ENCODE results near the gene ZC2HC1C. TPM values are rescaled to one million over a fixed set of nuclear protein-coding genes. Genes with fewer than 3 reads are reported as not detected.

Gene ZC2HC1C
- total RNA-seq, 1 donor from 2014 or later = 1.4 TPM

GRCh38 chr14:75040959-75041358 is 28.5 kb upstream of the ZC2HC1C start:
- H3K4me1 ChIP-seq (ENCODE audit: insufficient read depth, low read length) = peaks cover 12% of the 10 kb centered on the region
- no peak for DNase-seq (ENCODE audit: low read depth)
- H3K9me3 Mint-ChIP-seq (ENCODE audit: unreplicated experiment) = no peaks in the 10 kb centered on the region
- no peaks in the 10 kb centered on the region for H3K27me3 ChIP-seq (ENCODE audit: insufficient read depth, low read length)
- no peak overlapping the region for H3K4me2 ChIP-seq (ENCODE audit: low read length)
- H3K27ac ChIP-seq (ENCODE audit: low read depth, low read length) = no peak overlapping the region
- no peak overlapping the region for H3K9ac ChIP-seq (ENCODE audit: low read length)
- H3K4me3 Mint-ChIP-seq (ENCODE audit: unreplicated experiment) = no peak overlapping the region
- H3K27ac Mint-ChIP-seq (ENCODE audit: unreplicated experiment) = no peak overlapping the region
- H4K20me1 ChIP-seq (ENCODE audit: insufficient read depth, low read length) = no peaks in the 10 kb centered on the region
- no peak for FAIRE-seq
- no peak overlapping the region for H3K4me3 ChIP-seq (ENCODE audit: insufficient read depth, low read depth, low read length)
- peaks cover 15% of the 10 kb centered on the region for H3K36me3 Mint-ChIP-seq (ENCODE audit: low read depth, unreplicated experiment)
- peaks cover 19% of the 10 kb centered on the region for H3K4me1 Mint-ChIP-seq (ENCODE audit: low read depth, unreplicated experiment)
- H3K36me3 ChIP-seq (ENCODE audit: insufficient read depth, low read length) = no peaks in the 10 kb centered on the region
- H3K27me3 Mint-ChIP-seq (ENCODE audit: low read depth, unreplicated experiment) = no peaks in the 10 kb centered on the region
- peaks cover 5% of the 10 kb centered on the region for H3K79me2 ChIP-seq (ENCODE audit: insufficient read depth, low read length)
- H2AFZ ChIP-seq (ENCODE audit: low read depth, low read length) = no peak overlapping the region
- H3K9me3 ChIP-seq (ENCODE audit: insufficient read depth, low read depth, low read length) = no peaks in the 10 kb centered on the region
- no peak for TF ChIP-seq EZH2 (IDR thresholded peaks at IDR 0.05; ENCODE audit: insufficient read depth, low read length)
- TF ChIP-seq CTCF (IDR thresholded peaks at IDR 0.05; ENCODE audit: insufficient read depth, low read depth, low read length) = no peak

GRCh38 chr14:75041613-75042012 is 27.8 kb upstream of the ZC2HC1C start:
- no peaks in the 10 kb centered on the region for H3K27me3 ChIP-seq (ENCODE audit: insufficient read depth, low read length)
- TF ChIP-seq EZH2 (IDR thresholded peaks at IDR 0.05; ENCODE audit: insufficient read depth, low read length) = no peak
- no peak for TF ChIP-seq CTCF (IDR thresholded peaks at IDR 0.05; ENCODE audit: insufficient read depth, low read depth, low read length)
- H3K36me3 ChIP-seq (ENCODE audit: insufficient read depth, low read length) = no peaks in the 10 kb centered on the region
- peaks cover 12% of the 10 kb centered on the region for H3K4me1 ChIP-seq (ENCODE audit: insufficient read depth, low read length)
- H3K27ac ChIP-seq (ENCODE audit: low read depth, low read length) = no peak overlapping the region
- no peak overlapping the region for H3K27ac Mint-ChIP-seq (ENCODE audit: unreplicated experiment)
- H3K4me3 ChIP-seq (ENCODE audit: insufficient read depth, low read depth, low read length) = no peak overlapping the region
- H3K36me3 Mint-ChIP-seq (ENCODE audit: low read depth, unreplicated experiment) = peaks cover 11% of the 10 kb centered on the region
- peaks cover 25% of the 10 kb centered on the region for H3K4me1 Mint-ChIP-seq (ENCODE audit: low read depth, unreplicated experiment)
- DNase-seq (ENCODE audit: low read depth) (no peak), FAIRE-seq (no peak)
- no peak overlapping the region for H2AFZ ChIP-seq (ENCODE audit: low read depth, low read length)
- peak overlapping the region; percentile 15 for H3K4me2 ChIP-seq (ENCODE audit: low read length)
- H3K4me3 Mint-ChIP-seq (ENCODE audit: unreplicated experiment) = no peak overlapping the region
- H3K9me3 ChIP-seq (ENCODE audit: insufficient read depth, low read depth, low read length) = no peaks in the 10 kb centered on the region
- no peaks in the 10 kb centered on the region for H3K9me3 Mint-ChIP-seq (ENCODE audit: unreplicated experiment)
- no peaks in the 10 kb centered on the region for H4K20me1 ChIP-seq (ENCODE audit: insufficient read depth, low read length)
- no peaks in the 10 kb centered on the region for H3K27me3 Mint-ChIP-seq (ENCODE audit: low read depth, unreplicated experiment)
- no peak overlapping the region for H3K9ac ChIP-seq (ENCODE audit: low read length)
- peaks cover 5% of the 10 kb centered on the region for H3K79me2 ChIP-seq (ENCODE audit: insufficient read depth, low read length)

- Histone ChIP-seq H3K4me1 (ENCODE audit: insufficient read depth, low read length) (peaks cover 12% of the 10 kb centered on the region), H3K4me2 (ENCODE audit: low read length) (peak overlapping the region; percentile 15), H3K9me3 (ENCODE audit: insufficient read depth, low read depth, low read length) (no peaks in the 10 kb centered on the region), H2AFZ (ENCODE audit: low read depth, low read length) (no peak overlapping the region), H3K36me3 (ENCODE audit: insufficient read depth, low read length) (no peaks in the 10 kb centered on the region), H3K9ac (ENCODE audit: low read length) (no peak overlapping the region), H3K27ac (ENCODE audit: low read depth, low read length) (no peak overlapping the region), H4K20me1 (ENCODE audit: insufficient read depth, low read length) (no peaks in the 10 kb centered on the region), H3K27me3 (ENCODE audit: insufficient read depth, low read length) (no peaks in the 10 kb centered on the region), H3K4me3 (ENCODE audit: insufficient read depth, low read depth, low read length) (no peak overlapping the region), H3K79me2 (ENCODE audit: insufficient read depth, low read length) (peaks cover 5% of the 10 kb centered on the region)
- Mint-ChIP-seq H3K4me1 (ENCODE audit: low read depth, unreplicated experiment) (peaks cover 25% of the 10 kb centered on the region), H3K27ac (ENCODE audit: unreplicated experiment) (no peak overlapping the region), H3K27me3 (ENCODE audit: low read depth, unreplicated experiment) (no peaks in the 10 kb centered on the region), H3K9me3 (ENCODE audit: unreplicated experiment) (no peaks in the 10 kb centered on the region), H3K36me3 (ENCODE audit: low read depth, unreplicated experiment) (peaks cover 7% of the 10 kb centered on the region), H3K4me3 (ENCODE audit: unreplicated experiment) (no peak overlapping the region)
- FAIRE-seq (no peak), DNase-seq (ENCODE audit: low read depth) (peak; percentile 51)
- TF ChIP-seq EZH2 (IDR thresholded peaks at IDR 0.05; ENCODE audit: insufficient read depth, low read length) (no peak), CTCF (IDR thresholded peaks at IDR 0.05; ENCODE audit: insufficient read depth, low read depth, low read length) (no peak)
Measured at GRCh38 chr14:75042035-75042434, 27.4 kb upstream of the ZC2HC1C start.

All from astrocyte (in vitro differentiated cells and primary cell).